Parathyroid adenoma (tissue), 2 donors: ENCODE measurements around the gene PARP8.

Experiments
- H2AFZ ChIP-seq: fragments of 300-600 bp; sonication (generic); one replicate; pipeline ENCODE4 v1.7.0; 2017; ENCODE audit warnings: antibody characterized with exemption, mild to moderate bottlenecking
- H3K27ac ChIP-seq: fragments of 300-600 bp; sonication (generic); one replicate; pipeline ENCODE4 v1.7.0; 2017
- H3K27me3 ChIP-seq: fragments of 300-600 bp; sonication (generic); one replicate; pipeline ENCODE4 v1.7.0; 2017; ENCODE audit warnings: low read length; ENCODE audit not compliant: control insufficient read depth, insufficient read depth
- H3K36me3 ChIP-seq: fragments of 300-600 bp; sonication (generic); one replicate; pipeline ENCODE4 v1.7.0; 2017; ENCODE audit warnings: low read length; ENCODE audit not compliant: control insufficient read depth, insufficient read depth
- H3K4me1 ChIP-seq: fragments of 300-600 bp; sonication (generic); one replicate; pipeline ENCODE4 v1.7.0; 2017; ENCODE audit warnings: control low read depth
- H3K4me2 ChIP-seq: fragments of 300-600 bp; sonication (generic); one replicate; pipeline ENCODE4 v1.7.0; 2017; ENCODE audit warnings: low read length
- H3K4me3 ChIP-seq: fragments of 300-600 bp; sonication (generic); one replicate; pipeline ENCODE4 v1.7.0; 2017; ENCODE audit warnings: low read depth, low read length
- H3K79me2 ChIP-seq: fragments of 300-600 bp; sonication (generic); one replicate; pipeline ENCODE4 v1.7.0; 2017; ENCODE audit warnings: control low read depth
- H3K9ac ChIP-seq: fragments of 300-600 bp; sonication (generic); one replicate; pipeline ENCODE4 v1.7.0; 2017; ENCODE audit warnings: mild to moderate bottlenecking
- H3K9me3 ChIP-seq: fragments of 300-600 bp; sonication (generic); one replicate; pipeline ENCODE4 v1.7.0; 2017; ENCODE audit warnings: low read length; ENCODE audit not compliant: control insufficient read depth
- CTCF ChIP-seq: fragments of 300-600 bp; sonication (generic); IDR thresholded peaks from one replicate; pipeline ENCODE4 v1.7.0; 2017; ENCODE audit warnings: antibody characterized with exemption, mild to moderate bottlenecking
- donor health status: primary hyperparathyroidism.

Gene PARP8

DNA sequence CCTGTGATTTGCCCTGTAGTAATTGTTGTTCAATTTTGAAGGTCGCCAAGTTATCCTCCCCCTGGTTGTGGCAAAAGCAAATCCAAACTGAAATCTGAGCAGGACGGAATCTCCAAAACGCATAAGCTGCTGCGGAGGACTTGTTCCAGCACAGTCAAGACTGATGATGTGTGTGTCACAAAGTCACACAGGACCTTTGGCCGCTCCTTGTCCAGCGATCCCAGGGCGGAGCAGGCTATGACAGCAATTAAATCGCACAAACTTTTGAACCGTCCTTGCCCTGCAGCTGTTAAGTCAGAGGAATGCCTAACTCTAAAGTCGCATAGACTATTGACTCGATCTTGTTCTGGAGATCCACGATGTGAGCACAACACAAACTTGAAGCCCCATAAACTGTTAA, 128.4 kb downstream of the PARP8 start:
- Histone ChIP-seq H3K27ac (no peak overlapping the region), H3K4me1 (no peaks in the 10 kb centered on the region), H3K79me2 (no peaks in the 10 kb centered on the region), H3K27me3 (no peaks in the 10 kb centered on the region), H3K9me3 (no peaks in the 10 kb centered on the region), H3K36me3 (no peaks in the 10 kb centered on the region), H3K4me2 (no peak overlapping the region), H2AFZ (no peak overlapping the region), H3K9ac (no peak overlapping the region), H3K4me3 (no peak overlapping the region)
- TF ChIP-seq CTCF: no peak

DNA sequence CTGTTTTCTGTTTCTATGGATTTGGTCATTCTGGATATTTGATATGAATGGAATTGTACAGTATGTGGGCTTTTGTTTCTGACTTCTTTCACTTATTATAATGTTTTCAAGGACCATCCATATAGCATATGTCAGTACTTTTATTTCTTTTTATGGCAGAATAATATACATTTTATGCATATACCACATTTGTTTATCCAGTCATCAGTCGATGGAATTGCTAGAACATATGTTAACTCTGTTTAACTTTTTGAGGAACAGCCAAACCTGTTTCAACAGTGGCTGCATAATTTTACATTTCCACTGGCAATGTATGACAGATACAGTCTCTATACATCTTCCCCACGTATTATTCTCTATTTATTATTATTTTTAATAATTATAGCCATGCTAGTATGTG, 131.6 kb downstream of the PARP8 start:
- no peaks in the 10 kb centered on the region for H3K9me3 ChIP-seq
- no peak overlapping the region for H3K4me3 ChIP-seq
- H3K36me3 ChIP-seq: no peaks in the 10 kb centered on the region
- no peaks in the 10 kb centered on the region for H3K79me2 ChIP-seq
- H3K27ac ChIP-seq: no peak overlapping the region
- no peak overlapping the region for H3K4me2 ChIP-seq
- H2AFZ ChIP-seq: no peak overlapping the region
- H3K9ac ChIP-seq: no peak overlapping the region
- H3K27me3 ChIP-seq: no peaks in the 10 kb centered on the region
- no peak for TF ChIP-seq CTCF
- no peaks in the 10 kb centered on the region for H3K4me1 ChIP-seq

DNA sequence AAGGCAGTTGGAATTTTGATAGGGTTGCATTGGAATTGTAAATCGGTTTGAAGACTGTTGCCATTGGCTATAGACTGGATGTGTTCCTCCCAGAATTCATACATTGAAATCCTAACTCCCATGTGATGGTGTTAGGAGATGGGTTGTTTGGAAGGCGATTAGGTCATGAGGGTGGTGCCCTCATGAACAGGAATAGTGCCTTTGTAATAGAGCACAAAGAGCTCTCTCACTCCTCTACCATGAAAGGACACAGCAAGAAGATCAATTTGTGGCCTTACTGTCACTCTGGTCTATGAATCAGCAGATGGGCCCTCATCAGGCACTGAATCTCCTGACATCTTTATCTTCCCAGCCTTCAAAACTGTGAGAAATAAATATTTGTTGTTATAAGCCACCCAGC, 133.2 kb downstream of the PARP8 start:
- no peak for TF ChIP-seq CTCF
- Histone ChIP-seq H2AFZ (no peak overlapping the region), H3K9ac (no peak overlapping the region), H3K27ac (no peak overlapping the region), H3K36me3 (no peaks in the 10 kb centered on the region), H3K27me3 (no peaks in the 10 kb centered on the region), H3K79me2 (no peaks in the 10 kb centered on the region), H3K9me3 (no peaks in the 10 kb centered on the region), H3K4me1 (no peaks in the 10 kb centered on the region), H3K4me2 (no peak overlapping the region), H3K4me3 (no peak overlapping the region)

DNA sequence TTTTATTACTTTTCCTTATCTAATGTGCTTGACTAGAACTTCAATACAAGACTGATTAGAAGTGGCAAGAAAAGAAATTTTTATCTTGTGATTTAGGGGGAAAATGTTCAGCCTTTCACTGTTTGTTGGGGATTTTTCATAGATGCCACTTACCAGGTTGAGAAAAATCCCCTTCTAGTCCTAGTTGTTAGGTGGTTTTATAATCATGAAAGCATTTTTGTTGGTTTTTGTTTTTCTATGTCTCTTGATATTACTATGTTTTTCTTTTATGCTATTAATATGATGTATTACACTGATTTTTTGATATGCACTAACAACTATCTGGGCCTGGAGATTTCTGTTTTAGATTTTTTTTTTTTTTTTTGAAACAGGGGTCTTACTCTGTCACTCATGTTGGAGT, 134.0 kb downstream of the PARP8 start:
- Histone ChIP-seq H3K4me3 (no peak overlapping the region), H3K4me2 (no peak overlapping the region), H3K36me3 (no peaks in the 10 kb centered on the region), H3K9me3 (no peaks in the 10 kb centered on the region), H3K4me1 (no peaks in the 10 kb centered on the region), H3K27me3 (no peaks in the 10 kb centered on the region), H3K79me2 (no peaks in the 10 kb centered on the region), H3K27ac (no peak overlapping the region), H2AFZ (no peak overlapping the region), H3K9ac (no peak overlapping the region)
- TF ChIP-seq CTCF: no peak

- no peak for TF ChIP-seq CTCF
- H3K79me2 ChIP-seq: peaks cover 4% of the 10 kb centered on the region
- no peak overlapping the region for H3K9ac ChIP-seq
- H3K4me3 ChIP-seq: no peak overlapping the region
- no peak overlapping the region for H3K27ac ChIP-seq
- H3K27me3 ChIP-seq: no peaks in the 10 kb centered on the region
- no peak overlapping the region for H2AFZ ChIP-seq
- no peak overlapping the region for H3K4me2 ChIP-seq
- H3K36me3 ChIP-seq: no peaks in the 10 kb centered on the region
- H3K4me1 ChIP-seq: no peaks in the 10 kb centered on the region
- no peaks in the 10 kb centered on the region for H3K9me3 ChIP-seq
Observed at GRCh38 chr5:50807661-50808060, 141.2 kb downstream of the PARP8 start.
